SK-N-SH (cell line): Measurements from ENCODE around the gene KDM4C.

Experiments used
- CHD2 ChIP-seq: fragments of 150-350 bp; IDR thresholded peaks from 2 replicates; pipeline ENCODE4 v1.6.1; 2018; ENCODE audit warnings: low read length; ENCODE audit not compliant: partially characterized antibody
- EZH2phosphoT487 ChIP-seq: fragments of 200-600 bp; sonication (generic); IDR thresholded peaks from 2 replicates; pipeline ENCODE4 v1.6.1; 2017; ENCODE audit warnings: low read depth, mixed run types, mild to moderate bottlenecking, antibody characterized with exemption, moderate library complexity, borderline replicate concordance
- TF ChIP-seq, protein P1 (sequence below): fragments of 200-600 bp; sonication (generic); IDR thresholded peaks from 2 replicates; pipeline ENCODE4 v1.6.1; 2017; ENCODE audit warnings: antibody characterized with exemption, mild to moderate bottlenecking, moderate library complexity

DNA sequence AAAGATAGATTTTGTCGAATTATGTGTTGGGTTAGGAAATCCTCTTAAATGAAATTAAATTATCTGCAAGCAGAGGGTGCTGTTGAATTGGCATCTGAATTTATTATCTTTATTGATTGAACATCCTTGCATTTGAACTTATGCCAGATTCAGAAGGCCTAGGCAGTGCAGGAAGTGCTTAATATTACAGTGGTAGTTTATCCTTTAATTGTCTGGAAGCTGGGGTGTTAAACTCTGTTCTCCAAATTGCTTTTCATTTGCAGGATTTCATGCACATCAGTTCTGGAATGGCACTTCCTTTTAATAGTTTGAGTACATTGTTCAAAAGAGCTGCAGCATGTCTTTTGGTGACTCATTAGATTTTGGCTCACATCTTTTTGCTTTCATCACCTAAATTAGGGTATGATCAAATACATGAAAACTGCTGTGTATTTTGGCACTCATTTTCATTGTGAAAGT lies 186.3 kb downstream of the KDM4C start:
- peak; percentile 26 for TF ChIP-seq CHD2
- TF ChIP-seq, protein P1, sequence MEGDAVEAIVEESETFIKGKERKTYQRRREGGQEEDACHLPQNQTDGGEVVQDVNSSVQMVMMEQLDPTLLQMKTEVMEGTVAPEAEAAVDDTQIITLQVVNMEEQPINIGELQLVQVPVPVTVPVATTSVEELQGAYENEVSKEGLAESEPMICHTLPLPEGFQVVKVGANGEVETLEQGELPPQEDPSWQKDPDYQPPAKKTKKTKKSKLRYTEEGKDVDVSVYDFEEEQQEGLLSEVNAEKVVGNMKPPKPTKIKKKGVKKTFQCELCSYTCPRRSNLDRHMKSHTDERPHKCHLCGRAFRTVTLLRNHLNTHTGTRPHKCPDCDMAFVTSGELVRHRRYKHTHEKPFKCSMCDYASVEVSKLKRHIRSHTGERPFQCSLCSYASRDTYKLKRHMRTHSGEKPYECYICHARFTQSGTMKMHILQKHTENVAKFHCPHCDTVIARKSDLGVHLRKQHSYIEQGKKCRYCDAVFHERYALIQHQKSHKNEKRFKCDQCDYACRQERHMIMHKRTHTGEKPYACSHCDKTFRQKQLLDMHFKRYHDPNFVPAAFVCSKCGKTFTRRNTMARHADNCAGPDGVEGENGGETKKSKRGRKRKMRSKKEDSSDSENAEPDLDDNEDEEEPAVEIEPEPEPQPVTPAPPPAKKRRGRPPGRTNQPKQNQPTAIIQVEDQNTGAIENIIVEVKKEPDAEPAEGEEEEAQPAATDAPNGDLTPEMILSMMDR, result peak; percentile 37
- TF ChIP-seq EZH2phosphoT487, result no peak
